Measurements from ENCODE around the gene HSF2BP.

DNA sequence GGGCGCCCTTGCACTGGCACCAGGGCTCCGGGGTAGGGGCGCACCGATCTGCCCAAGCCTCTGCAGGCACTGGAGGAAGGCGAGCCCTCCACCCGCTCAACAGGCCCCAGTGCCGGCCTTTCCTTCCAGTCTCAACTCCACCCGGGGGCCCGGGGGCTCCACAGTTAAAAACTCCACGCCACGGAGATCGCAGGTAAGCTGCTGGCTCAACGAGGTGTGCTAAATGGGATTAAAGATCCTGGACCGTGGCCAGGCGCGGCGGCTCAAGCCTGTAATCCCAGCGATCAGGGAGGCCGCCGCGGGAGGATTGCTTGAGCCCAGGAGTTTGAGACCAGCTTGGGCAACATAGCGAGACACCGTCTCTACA, 536 bp downstream of the HSF2BP start:
- TF ChIP-seq, protein P1, sequence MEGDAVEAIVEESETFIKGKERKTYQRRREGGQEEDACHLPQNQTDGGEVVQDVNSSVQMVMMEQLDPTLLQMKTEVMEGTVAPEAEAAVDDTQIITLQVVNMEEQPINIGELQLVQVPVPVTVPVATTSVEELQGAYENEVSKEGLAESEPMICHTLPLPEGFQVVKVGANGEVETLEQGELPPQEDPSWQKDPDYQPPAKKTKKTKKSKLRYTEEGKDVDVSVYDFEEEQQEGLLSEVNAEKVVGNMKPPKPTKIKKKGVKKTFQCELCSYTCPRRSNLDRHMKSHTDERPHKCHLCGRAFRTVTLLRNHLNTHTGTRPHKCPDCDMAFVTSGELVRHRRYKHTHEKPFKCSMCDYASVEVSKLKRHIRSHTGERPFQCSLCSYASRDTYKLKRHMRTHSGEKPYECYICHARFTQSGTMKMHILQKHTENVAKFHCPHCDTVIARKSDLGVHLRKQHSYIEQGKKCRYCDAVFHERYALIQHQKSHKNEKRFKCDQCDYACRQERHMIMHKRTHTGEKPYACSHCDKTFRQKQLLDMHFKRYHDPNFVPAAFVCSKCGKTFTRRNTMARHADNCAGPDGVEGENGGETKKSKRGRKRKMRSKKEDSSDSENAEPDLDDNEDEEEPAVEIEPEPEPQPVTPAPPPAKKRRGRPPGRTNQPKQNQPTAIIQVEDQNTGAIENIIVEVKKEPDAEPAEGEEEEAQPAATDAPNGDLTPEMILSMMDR (IDR thresholded peaks at IDR 0.05; ENCODE audit: control extremely low read depth in 1 of 3, insufficient read depth in 1 of 3, low read depth in 1 of 3, low read length in 3 of 3), result no peak
- TF ChIP-seq TEAD4 (IDR thresholded peaks at IDR 0.05; ENCODE audit: low read depth, low read length) (no peak), RFX5 (IDR thresholded peaks at IDR 0.05; ENCODE audit: borderline replicate concordance, low read depth, low read length) (no peak), GABPA (IDR thresholded peaks at IDR 0.05; ENCODE audit: borderline replicate concordance, insufficient read depth, low read length) (no peak), YY1 (IDR thresholded peaks at IDR 0.05; ENCODE audit: low read depth, low read length) (no peak)
- TF ChIP-seq, protein P2, sequence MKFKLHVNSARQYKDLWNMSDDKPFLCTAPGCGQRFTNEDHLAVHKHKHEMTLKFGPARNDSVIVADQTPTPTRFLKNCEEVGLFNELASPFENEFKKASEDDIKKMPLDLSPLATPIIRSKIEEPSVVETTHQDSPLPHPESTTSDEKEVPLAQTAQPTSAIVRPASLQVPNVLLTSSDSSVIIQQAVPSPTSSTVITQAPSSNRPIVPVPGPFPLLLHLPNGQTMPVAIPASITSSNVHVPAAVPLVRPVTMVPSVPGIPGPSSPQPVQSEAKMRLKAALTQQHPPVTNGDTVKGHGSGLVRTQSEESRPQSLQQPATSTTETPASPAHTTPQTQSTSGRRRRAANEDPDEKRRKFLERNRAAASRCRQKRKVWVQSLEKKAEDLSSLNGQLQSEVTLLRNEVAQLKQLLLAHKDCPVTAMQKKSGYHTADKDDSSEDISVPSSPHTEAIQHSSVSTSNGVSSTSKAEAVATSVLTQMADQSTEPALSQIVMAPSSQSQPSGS (IDR thresholded peaks at IDR 0.05; ENCODE audit: low read length), result no peak
